ENCODE data around the gene LTBP4.
"Not testable (repeated sequence)": the region's sequence is repeated elsewhere in the genome, so short reads cannot be mapped to it uniquely, and the experiment has no call there.

The LTBP4 gene

DNA sequence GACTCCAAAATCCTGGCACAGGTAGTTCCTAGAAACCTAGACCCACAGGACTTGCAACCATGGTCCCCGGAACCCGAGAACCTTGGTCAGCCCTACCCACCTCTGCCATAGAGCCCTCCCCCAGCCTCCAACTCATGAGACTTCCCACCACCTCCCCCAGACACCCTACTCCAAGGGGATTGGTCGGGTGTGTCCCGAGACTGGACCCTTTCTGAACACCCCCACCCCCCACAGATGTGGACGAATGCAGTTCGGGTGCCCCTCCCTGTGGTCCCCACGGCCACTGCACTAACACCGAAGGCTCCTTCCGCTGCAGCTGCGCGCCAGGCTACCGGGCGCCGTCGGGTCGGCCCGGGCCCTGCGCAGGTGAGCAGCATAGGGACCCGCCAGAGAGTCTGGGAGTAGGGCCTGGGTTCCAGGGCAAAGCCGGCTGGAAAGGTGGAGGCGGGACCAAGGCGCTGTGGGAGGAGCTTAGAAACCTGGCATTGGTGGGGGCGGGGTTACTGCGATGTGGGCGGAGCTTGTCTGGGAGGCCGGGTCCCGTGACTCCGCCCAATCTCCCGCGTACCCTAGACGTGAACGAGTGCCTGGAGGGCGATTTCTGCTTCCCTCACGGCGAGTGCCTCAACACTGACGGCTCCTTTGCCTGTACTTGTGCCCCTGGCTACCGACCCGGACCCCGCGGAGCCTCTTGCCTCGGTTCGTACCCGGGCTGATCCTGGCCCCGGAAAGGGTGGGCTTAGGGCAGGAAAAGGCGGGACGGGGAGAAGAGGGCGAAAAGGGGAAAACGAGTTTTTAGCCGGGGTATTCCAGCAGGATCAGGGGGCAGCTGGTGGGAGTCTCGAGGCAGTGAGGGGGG lies 11.9 kb downstream of the LTBP4 start:
- DNase-seq, result no peak

DNA sequence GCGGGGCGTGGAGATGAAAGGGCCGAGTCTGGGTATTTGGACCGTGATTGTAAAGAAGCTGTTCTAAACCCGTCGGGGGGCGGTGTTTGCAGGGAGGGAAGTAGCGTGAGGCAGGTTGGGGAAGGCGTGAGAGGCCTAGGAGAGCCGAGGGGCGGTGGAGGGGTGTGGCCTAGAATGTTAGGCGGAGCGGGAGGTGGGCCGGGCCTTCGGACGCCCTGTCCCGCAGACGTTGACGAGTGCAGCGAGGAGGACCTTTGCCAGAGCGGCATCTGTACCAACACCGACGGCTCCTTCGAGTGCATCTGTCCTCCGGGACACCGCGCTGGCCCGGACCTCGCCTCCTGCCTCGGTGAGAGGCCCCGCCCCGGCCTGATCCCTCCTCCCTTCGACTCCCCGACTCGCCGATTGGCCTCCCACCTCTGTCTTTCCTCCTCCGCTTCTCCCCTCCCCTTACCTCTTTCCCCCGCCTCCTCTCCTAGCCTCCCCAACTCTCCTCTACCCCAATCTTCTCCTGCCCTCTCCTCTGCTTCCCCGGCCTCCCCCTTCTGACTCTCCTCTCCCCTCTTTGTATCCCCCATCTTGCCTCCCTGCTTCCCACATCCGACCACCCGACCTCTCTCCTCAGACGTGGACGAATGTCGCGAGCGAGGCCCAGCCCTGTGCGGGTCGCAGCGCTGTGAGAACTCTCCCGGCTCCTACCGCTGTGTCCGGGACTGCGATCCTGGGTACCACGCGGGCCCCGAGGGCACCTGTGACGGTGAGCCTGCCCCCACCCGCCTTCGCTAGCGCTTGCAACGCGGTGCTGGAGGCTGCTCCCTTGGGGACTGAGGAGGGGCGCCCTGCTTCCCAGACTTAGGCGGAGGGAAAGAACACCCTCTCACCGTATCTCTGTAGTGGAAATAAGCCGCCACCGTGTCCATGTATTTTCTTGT lies 12.8 kb downstream of the LTBP4 start:
- DNase-seq, result peak; percentile 61

DNA sequence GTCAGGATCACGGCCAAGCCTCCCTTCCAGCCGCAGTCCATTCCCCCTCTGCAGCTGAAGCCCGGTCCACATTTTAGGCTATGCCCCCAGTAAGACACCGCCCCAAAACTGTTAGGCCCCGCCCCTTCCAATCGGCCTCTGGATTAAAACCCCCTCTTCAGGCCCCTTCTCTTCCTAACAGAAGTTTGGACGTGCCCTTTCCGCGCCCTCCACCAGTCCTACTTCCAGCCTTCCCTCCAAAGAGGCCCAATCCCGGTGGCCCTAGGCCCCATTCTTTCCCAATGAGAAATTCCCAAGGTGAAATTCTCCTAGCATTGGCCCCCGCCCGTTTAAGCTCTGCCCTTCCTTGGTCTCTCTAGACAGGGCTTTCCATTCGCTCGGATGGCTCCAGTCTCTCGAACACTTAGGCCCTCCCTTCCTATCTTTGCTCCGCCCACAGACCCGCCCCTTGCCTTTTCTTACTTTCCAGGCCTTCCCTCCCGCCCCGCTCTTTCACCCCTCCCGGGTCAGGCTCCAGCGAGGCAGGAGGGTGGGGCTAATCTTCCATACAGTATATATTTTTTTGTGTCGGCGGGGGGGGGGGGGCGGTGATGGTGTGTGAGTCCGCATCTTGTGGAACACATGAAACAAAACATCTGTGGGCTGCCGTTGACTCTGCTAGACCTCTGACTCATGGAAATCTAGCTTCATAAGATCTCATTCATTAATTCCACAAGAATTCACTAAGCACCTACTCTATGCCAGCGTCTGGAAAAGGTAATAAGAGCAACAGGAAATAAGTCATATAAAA lies 13.6 kb downstream of the LTBP4 start:
- DNase-seq, result no peak

DNA sequence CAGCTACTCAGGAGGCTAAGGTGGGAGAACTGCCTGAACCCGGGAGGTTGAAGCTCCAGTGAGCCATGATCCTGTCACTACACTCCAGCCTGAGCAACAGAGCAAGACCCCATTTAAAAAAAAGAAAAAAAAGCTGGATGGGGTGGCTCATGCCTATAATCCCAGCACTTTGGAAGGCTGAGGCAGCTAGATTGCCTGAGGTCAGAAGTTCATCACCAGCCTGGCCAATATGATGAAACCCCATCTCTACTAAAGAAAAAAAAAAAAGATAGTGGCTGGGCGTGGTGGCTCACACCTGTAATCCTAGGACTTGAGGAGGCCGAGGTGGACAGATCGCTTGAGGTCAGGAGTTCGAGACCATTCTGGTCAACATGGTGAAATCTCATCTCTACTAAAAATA lies 15.0 kb downstream of the LTBP4 start:
- no peak for DNase-seq

DNA sequence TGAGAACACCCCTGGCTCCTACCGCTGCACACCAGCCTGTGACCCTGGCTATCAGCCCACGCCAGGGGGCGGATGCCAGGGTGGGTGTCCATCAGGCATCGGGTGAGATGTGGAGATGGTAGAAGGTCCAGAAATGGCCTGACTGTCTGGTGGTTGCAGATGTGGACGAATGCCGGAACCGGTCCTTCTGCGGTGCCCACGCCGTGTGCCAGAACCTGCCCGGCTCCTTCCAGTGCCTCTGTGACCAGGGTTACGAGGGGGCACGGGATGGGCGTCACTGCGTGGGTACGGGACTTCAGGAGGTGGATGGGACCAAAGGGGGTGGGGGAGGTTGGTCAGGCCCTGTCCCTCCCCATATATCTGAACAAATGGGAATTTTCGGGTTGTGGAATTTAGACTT lies 15.8 kb downstream of the LTBP4 start:
- no peak for DNase-seq

DNA sequence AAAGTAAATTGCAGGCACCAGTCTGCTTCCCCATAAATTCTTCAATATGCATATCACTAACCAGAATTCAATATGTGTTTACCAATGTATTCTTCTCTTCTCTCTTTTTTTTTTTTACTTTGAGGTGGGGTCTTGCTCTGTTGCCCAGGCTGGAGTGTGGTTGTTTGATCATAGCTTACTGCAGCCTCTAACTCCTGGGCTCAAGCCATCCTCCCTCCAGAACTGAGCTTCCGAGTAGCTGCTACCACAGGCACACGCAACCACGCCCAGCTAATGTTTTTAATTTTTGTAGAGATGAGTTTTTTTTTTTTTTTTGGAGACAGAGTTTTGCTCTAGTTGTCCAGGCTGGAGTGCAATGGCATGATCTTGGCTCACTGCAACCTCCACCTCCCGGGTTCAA lies 16.8 kb downstream of the LTBP4 start:
- no peak for DNase-seq

DNA sequence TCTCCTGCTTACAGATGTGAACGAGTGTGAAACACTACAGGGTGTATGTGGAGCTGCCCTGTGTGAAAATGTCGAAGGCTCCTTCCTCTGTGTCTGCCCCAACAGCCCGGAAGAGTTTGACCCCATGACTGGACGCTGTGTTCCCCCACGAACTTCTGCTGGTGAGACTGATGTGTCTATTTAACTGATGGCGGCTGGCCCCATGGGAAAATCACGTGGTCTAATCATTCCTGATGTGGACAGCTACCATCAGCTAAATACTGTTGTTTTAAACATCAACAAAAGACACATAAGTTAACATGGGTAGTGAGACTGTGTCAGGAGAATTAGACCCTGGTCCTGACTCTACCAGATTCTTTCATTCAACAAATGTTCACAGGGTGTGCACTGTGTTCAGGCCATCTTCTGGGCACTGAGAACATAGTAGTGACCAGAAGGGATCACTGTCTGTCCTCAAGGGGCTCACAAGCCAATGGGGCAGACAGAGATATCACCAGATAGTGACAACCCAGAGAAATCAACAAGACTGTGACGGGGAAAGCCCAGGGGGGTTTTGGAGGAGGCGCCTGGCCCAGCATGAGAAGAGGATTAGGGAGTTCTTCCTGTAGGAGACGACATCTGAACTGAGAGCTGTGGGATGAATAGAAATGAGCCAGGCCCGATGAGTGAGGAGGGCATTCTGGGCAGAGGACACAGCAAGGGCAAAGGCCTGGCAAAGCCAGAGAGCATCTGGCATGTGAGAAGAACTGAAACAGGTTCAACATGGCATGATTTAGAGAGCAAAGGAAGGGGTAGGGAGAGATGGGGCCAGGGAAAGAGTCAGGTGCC lies 18.4 kb downstream of the LTBP4 start:
- no peak for DNase-seq

DNA sequence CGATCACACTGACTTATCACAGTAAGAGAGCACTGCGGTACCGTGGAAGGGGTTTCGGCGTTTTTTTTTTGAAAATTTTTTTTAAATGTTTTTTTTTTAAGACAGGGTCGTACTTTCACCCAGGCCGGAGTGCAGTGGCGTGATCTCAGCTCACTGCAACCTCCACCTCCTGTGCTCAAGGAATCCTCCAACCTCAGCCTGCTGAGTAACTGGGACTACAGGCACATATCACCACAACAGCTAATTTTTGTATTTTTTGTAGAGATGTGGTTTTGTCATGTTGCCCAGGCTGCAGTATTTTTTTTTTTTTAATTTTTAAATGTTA lies 19.0 kb downstream of the LTBP4 start:
- DNase-seq, result no peak

DNA sequence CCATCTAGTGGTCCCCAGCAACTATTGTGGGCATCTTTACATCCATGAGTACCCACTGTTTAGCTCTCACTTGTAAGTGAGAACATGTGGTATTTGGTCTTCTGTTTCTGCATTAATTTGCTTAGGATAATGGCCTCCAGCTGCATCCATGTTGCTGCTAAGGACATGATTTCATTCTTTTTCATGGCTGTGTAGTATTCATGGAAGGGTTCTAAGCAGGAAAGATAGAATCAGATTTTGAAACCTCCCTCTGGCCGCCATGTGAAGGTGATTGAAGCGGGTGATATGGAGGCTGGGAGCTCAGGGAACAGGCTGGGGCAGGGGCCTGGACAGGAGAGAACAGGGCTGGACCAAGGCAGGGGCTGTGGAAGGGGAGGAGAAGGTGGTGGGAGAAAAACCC lies 20.1 kb downstream of the LTBP4 start:
- no peak for DNase-seq

DNA sequence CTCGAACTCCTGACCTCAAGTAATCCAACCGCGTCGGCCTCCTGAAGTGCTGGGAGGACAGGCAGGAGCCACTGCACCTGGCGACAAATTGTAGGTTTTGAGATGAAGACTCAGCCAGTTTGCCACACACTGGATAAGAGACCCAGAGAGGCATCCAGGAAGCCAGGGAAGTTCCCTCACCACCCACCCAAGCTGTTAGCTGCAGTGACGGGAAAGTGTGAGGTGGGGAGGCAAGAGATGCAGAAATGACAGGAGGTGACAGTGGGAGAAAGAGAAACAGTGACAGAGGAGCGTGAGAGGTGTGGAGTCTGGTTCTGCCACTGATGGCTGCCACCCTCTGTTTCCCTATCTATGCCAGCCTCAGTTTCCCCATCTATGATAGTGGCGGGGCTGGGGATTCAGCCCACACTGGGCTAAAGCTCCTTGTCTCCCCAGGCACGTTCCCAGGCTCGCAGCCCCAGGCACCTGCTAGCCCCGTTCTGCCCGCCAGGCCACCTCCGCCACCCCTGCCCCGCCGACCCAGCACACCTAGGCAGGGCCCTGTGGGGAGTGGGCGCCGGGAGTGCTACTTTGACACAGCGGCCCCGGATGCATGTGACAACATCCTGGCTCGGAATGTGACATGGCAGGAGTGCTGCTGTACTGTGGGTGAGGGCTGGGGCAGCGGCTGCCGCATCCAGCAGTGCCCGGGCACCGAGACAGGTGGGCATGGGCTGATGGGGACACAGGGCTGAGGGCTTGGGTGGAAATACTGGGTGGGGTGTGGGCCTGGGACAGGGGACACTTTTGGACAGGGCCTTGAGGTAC lies 21.0 kb downstream of the LTBP4 start:
- DNase-seq, result no peak

DNA sequence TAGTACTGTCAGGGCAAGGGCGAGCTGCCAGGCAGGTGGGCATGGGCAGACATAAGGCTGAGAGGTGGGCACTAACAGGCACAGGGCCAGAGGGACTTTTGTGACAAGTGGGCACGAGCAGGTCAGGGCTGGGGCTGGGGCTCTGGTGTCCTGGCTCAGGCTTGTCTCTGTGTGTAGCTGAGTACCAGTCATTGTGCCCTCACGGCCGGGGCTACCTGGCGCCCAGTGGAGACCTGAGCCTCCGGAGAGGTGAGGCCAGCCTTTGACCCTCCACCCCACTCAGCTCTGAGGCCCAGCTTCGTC lies 21.6 kb downstream of the LTBP4 start:
- no peak for DNase-seq

DNA sequence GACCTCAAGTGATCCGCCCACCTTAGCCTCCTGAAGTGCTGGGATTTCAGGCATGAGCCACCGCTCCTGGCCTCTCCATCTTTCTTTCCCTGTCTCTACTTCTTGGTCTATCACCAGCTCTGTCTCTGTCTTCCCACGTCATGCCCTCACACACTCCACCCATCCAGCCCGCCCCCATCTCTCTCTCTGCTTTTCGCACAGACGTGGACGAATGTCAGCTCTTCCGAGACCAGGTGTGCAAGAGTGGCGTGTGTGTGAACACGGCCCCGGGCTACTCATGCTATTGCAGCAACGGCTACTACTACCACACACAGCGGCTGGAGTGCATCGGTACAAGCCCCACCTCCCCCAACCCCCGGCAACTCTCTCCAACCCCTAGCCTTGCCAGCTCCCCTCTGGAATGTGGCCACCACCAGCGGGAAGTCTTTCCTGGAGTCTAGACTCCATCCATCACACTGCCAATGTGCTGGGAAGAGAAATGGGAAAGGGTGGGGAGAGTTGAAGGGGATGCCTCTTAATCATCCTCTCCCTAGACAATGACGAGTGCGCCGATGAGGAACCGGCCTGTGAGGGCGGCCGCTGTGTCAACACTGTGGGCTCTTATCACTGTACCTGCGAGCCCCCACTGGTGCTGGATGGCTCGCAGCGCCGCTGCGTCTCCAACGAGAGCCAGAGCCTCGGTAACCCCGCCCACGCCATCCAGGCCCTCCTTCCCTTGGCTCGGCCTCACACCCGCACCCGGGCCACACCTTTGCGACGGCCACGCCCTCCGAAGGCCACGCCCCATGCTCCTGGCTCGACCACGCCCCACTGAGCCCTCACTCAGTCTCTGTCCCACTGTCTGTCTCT lies 22.5 kb downstream of the LTBP4 start:
- no peak for DNase-seq

DNA sequence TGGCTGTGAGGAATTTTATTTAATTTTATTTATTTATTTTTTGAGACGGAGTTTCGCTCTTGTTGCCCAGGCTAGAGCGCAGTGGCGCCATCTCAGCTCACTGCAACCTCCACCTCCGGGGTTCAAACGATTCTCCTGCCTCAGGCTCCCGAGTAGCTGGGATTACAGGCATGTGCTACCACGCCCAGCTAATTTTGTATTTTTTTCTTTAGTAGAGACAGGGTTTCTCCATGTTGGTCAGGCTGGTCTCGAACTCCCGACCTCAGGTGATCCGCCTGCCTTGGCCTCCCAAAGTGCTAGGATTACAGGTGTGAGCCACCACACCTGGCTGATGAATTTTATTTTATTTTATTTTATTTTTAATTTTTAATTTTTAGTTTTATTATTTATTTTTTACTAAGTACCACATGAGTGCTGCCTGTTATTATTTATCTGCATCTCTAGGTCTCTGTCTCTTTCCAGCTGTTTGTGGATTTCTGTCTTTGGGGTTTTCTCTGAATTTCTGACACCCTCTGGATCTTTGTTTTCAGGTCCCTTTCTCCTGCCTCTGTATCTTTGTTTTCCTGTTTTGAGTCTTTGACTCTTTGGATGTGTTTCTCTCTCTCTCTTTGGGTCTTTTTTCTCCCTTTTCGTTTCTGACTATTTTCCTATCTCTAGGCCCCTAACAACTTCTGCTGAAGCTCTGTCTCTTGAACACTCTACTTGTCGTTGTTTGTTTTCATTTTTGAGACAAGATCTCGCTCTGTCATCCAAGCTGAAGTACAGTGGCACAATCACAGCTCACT lies 23.4 kb downstream of the LTBP4 start:
- not testable (repeated sequence) for DNase-seq

DNA sequence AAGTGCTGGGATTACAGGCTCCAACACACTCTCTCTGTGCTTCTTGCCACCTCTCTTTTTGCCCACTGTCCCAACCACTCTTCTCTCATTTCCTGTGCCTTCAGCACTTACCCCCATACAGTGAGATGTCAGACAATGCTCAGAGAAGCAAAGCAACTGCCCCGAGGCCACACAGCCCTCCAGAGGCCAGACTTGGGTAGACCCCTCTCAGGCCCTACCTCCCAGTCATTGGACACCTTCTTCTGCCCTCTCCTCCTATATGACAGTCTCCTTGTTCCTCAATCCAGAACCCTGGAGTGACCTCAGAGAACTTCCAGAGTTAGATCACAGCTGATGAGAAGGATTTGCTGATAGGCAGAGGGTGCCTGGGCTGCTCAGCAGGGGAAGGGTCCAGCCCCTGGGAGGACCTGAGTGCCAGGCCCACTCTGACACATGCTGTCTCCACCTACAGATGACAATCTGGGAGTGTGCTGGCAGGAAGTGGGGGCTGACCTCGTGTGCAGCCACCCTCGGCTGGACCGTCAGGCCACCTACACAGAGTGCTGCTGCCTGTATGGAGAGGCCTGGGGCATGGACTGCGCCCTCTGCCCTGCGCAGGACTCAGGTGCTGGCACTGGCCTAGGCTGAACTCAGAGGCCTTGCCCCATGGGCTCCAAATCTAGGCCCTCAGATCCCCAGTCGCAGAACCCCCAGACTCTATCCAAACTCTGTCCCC lies 24.4 kb downstream of the LTBP4 start:
- DNase-seq, result no peak

DNA sequence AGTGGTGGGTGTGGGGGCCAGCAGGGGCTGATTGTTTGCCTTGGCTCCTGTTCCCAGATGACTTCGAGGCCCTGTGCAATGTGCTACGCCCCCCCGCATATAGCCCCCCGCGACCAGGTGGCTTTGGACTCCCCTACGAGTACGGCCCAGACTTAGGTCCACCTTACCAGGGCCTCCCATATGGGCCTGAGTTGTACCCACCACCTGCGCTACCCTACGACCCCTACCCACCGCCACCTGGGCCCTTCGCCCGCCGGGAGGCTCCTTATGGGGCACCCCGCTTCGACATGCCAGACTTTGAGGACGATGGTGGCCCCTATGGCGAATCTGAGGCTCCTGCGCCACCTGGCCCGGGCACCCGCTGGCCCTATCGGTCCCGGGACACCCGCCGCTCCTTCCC lies 25.7 kb downstream of the LTBP4 start:
- no peak for DNase-seq

DNA sequence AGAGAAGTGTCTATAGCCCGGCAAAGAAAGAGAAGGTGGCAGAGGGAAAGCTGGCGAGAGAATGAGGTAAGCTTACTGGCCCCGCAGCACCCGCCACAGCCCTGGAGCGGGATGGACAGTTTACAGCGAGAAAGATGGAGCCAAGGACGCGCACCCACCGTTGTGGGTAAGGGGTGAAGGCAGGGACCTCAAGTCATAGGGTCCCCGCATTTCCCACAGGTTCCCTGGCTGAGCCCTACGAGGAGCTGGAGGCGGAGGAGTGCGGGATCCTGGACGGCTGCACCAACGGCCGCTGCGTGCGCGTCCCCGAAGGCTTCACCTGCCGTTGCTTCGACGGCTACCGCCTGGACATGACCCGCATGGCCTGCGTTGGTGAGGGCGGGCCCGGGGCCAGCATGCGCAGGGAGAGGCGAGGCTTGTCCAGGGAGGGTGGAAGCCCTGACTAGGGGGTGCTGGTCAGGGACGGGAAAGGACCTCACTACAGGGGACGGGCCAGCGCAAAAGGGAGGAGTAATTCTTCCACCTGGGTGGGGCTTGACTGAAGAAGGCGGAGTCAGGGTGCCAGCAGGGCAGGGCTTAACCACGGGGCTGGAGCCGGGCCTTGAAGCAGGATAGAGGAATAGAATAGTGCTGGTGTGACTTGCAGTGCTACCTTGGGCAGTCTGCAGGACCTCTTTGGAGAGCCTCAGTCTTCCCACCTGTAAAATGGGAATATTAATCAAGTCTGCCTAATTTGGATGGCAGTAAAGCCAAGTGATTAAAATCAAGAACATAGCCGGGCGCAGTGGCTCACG lies 26.5 kb downstream of the LTBP4 start:
- no peak for DNase-seq

DNA sequence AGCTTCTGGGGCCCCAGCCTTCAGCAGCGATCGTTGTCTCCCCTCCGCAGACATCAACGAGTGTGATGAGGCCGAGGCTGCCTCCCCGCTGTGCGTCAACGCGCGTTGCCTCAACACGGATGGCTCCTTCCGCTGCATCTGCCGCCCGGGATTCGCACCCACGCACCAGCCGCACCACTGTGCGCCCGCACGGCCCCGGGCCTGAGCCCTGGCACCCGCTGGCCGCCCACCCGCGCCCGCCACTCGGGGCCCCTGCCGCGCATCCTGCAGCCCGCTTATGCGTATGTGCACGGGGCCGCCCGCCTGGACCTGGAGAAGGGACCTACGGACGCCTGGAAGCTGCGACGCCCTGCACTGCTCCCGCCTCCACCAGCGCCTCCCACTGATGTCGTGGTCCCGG lies 28.2 kb downstream of the LTBP4 start:
- DNase-seq, result no peak

DNA sequence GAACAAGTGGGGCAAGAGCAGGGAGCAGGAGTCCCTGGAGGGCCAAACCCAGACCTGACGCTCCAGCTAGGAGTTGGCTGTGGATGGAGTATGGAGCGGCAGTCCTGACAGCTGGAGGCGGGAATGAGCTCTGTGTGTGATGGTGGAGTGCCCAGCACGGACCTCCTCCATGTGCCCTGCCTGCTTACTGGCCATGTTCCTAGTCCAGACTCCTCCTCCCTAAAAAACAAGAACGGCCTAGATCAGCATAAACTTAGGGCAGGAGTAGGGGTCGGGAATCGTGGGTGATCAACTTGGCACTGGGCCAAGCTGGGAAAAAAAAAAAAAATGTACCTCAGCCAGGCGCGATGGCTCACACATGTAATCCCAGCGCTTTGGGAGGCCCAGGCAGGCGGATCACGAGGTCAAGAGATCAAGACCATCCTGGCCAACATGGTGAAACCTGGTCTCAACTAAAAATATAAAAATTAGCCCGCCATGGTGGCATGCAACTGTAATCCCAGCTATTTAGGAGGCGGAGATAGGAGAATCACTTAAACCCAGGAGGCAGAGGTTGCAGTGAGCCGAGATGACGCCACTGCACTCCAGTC lies 29.5 kb downstream of the LTBP4 start:
- DNase-seq, result no peak

Data from SIG-M5 (cell line).